Measurements from ENCODE around the gene EPS8.

EPS8 gene

GRCh38 chr12:15592934-15593333, 196.3 kb downstream of the EPS8 start:
- DNase-seq (ENCODE audit: low spot score): no peak
- Histone ChIP-seq H2BK5ac (ENCODE audit: low read length) (no peak overlapping the region), H3K14ac (ENCODE audit: low read length) (no peak overlapping the region), H2BK12ac (ENCODE audit: low read length) (no peak overlapping the region), H3K4me2 (ENCODE audit: insufficient read depth, low read length, poor library complexity, severe bottlenecking) (no peak overlapping the region), H2BK15ac (ENCODE audit: low read length) (no peak overlapping the region), H3K27ac (replicated peaks; ENCODE audit: low read length) (no peak overlapping the region), H3K4ac (ENCODE audit: low read length) (no peak overlapping the region), H3K18ac (ENCODE audit: low read length) (no peak overlapping the region), H3K9ac (ENCODE audit: low read depth, low read length, poor library complexity) (no peak overlapping the region), H3K4me3 (ENCODE audit: low read length in 2 of 2) (no peak overlapping the region), H3K36me3 (replicated peaks in 1 of 2; ENCODE audit: control insufficient read depth in 2 of 2, insufficient read depth in 2 of 2, low read length in 2 of 2) (no peaks in the 10 kb centered on the region), H2AK5ac (ENCODE audit: low read depth, low read length) (no peak overlapping the region), H3K4me1 (ENCODE audit: control insufficient read depth in 2 of 2, insufficient read depth in 1 of 2, low read depth in 1 of 2, low read length in 2 of 2) (no peaks in the 10 kb centered on the region), H3K27me3 (ENCODE audit: control insufficient read depth in 3 of 3, insufficient read depth in 3 of 3, low read depth in 1 of 3, low read length in 3 of 3) (no peaks in the 10 kb centered on the region), H4K8ac (ENCODE audit: low read depth, low read length) (no peak overlapping the region), H3K9me3 (replicated peaks in 1 of 2; ENCODE audit: control insufficient read depth in 2 of 2, insufficient read depth in 1 of 2, low read depth in 1 of 2, low read length in 2 of 2) (no peaks in the 10 kb centered on the region), H2AFZ (ENCODE audit: low read length) (no peak overlapping the region), H3K23ac (ENCODE audit: low read depth, low read length, poor library complexity) (no peak overlapping the region), H3K79me1 (ENCODE audit: low read depth, low read length) (no peaks in the 10 kb centered on the region), H4K91ac (ENCODE audit: low read depth, low read length, poor library complexity) (no peak overlapping the region), H2BK120ac (ENCODE audit: low read depth, low read length) (no peak overlapping the region)
- WGBS, 2 donors (ENCODE audit: extremely low coverage in 2 of 2, insufficient read length in 2 of 2, insufficient replicate concordance in 1 of 2): no CpG with 5 or more reads among the region's 4 CpGs

DNA sequence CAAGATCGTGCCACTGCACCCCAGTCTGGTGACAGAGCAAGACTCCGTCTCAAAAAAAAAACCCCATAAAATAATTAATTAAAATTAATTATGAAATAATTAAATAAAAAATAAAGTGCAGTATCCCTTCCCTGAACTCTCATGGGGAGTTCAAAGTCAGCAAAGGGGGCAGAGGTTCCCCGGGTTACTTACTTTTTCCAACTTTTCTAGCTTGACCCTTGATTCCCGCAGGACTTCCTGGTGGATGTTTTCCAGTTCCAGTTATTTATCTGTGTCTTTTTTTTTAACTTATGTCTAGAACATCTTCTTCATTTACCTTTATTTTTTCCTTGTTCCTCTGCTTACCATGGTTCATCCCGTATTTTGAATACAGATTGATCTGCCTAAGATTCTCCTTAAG, 197.4 kb downstream of the EPS8 start:
- H2BK12ac ChIP-seq (ENCODE audit: low read length): no peak overlapping the region
- H2AFZ ChIP-seq (ENCODE audit: low read length): no peak overlapping the region
- no peak overlapping the region for H3K18ac ChIP-seq (ENCODE audit: low read length)
- H2BK15ac ChIP-seq (ENCODE audit: low read length): no peak overlapping the region
- H3K27ac ChIP-seq (replicated peaks; ENCODE audit: low read length): no peak overlapping the region
- no peak overlapping the region for H3K4me2 ChIP-seq (ENCODE audit: insufficient read depth, low read length, poor library complexity, severe bottlenecking)
- no peak overlapping the region for H2BK5ac ChIP-seq (ENCODE audit: low read length)
- DNase-seq (ENCODE audit: low spot score): no peak
- no peaks in the 10 kb centered on the region for H3K79me1 ChIP-seq (ENCODE audit: low read depth, low read length)
- H3K23ac ChIP-seq (ENCODE audit: low read depth, low read length, poor library complexity): no peak overlapping the region
- no peak overlapping the region for H3K4me3 ChIP-seq (ENCODE audit: low read length in 2 of 2)
- H3K9ac ChIP-seq (ENCODE audit: low read depth, low read length, poor library complexity): no peak overlapping the region
- H4K8ac ChIP-seq (ENCODE audit: low read depth, low read length): no peak overlapping the region
- WGBS, 2 donors (ENCODE audit: extremely low coverage in 2 of 2, insufficient read length in 2 of 2, insufficient replicate concordance in 1 of 2): no CpG with 5 or more reads among the region's 5 CpGs
- H4K91ac ChIP-seq (ENCODE audit: low read depth, low read length, poor library complexity): no peak overlapping the region
- H3K9me3 ChIP-seq (replicated peaks in 1 of 2; ENCODE audit: control insufficient read depth in 2 of 2, insufficient read depth in 1 of 2, low read depth in 1 of 2, low read length in 2 of 2): no peaks in the 10 kb centered on the region
- H2BK120ac ChIP-seq (ENCODE audit: low read depth, low read length): no peak overlapping the region
- H3K27me3 ChIP-seq (ENCODE audit: control insufficient read depth in 3 of 3, insufficient read depth in 3 of 3, low read depth in 1 of 3, low read length in 3 of 3): peaks cover 0 to 1% (median 0%) of the 10 kb centered on the region in 3 experiments
- H2AK5ac ChIP-seq (ENCODE audit: low read depth, low read length): no peak overlapping the region
- H3K14ac ChIP-seq (ENCODE audit: low read length): no peak overlapping the region
- H3K4ac ChIP-seq (ENCODE audit: low read length): no peak overlapping the region
- no peaks in the 10 kb centered on the region for H3K4me1 ChIP-seq (ENCODE audit: control insufficient read depth in 2 of 2, insufficient read depth in 1 of 2, low read depth in 1 of 2, low read length in 2 of 2)
- H3K36me3 ChIP-seq (replicated peaks in 1 of 2; ENCODE audit: control insufficient read depth in 2 of 2, insufficient read depth in 2 of 2, low read length in 2 of 2): no peaks in the 10 kb centered on the region

GRCh38 chr12:15590180-15590826, 198.9 kb downstream of the EPS8 start:
- H4K91ac ChIP-seq (ENCODE audit: low read depth, low read length, poor library complexity): no peak overlapping the region
- peak overlapping the region; percentile 2 for H3K18ac ChIP-seq (ENCODE audit: low read length)
- H4K8ac ChIP-seq (ENCODE audit: low read depth, low read length): no peak overlapping the region
- WGBS, 2 donors (ENCODE audit: extremely low coverage in 2 of 2, insufficient read length in 2 of 2, insufficient replicate concordance in 1 of 2): no CpG with 5 or more reads among the region's 16 CpGs
- no peak overlapping the region for H3K9ac ChIP-seq (ENCODE audit: low read depth, low read length, poor library complexity)
- no peaks in the 10 kb centered on the region for H3K36me3 ChIP-seq (replicated peaks in 1 of 2; ENCODE audit: control insufficient read depth in 2 of 2, insufficient read depth in 2 of 2, low read length in 2 of 2)
- H3K4me1 ChIP-seq (ENCODE audit: control insufficient read depth in 2 of 2, insufficient read depth in 1 of 2, low read depth in 1 of 2, low read length in 2 of 2): peaks cover 0 to 2% of the 10 kb centered on the region in 2 donors
- H2AFZ ChIP-seq (ENCODE audit: low read length): peak overlapping the region; percentile 91
- H2BK5ac ChIP-seq (ENCODE audit: low read length): no peak overlapping the region
- H3K14ac ChIP-seq (ENCODE audit: low read length): no peak overlapping the region
- H3K4ac ChIP-seq (ENCODE audit: low read length): no peak overlapping the region
- no peak overlapping the region for H3K4me3 ChIP-seq (ENCODE audit: low read length in 2 of 2)
- no peak overlapping the region for H3K4me2 ChIP-seq (ENCODE audit: insufficient read depth, low read length, poor library complexity, severe bottlenecking)
- peak; percentile 59 for DNase-seq (ENCODE audit: low spot score)
- H2BK12ac ChIP-seq (ENCODE audit: low read length): no peak overlapping the region
- H2BK15ac ChIP-seq (ENCODE audit: low read length): no peak overlapping the region
- H2AK5ac ChIP-seq (ENCODE audit: low read depth, low read length): no peak overlapping the region
- no peak overlapping the region for H2BK120ac ChIP-seq (ENCODE audit: low read depth, low read length)
- peaks cover 0 to 3% (median 0%) of the 10 kb centered on the region in 3 experiments for H3K27me3 ChIP-seq (ENCODE audit: control insufficient read depth in 3 of 3, insufficient read depth in 3 of 3, low read depth in 1 of 3, low read length in 3 of 3)
- no peaks in the 10 kb centered on the region for H3K79me1 ChIP-seq (ENCODE audit: low read depth, low read length)
- H3K23ac ChIP-seq (ENCODE audit: low read depth, low read length, poor library complexity): no peak overlapping the region
- H3K9me3 ChIP-seq (replicated peaks in 1 of 2; ENCODE audit: control insufficient read depth in 2 of 2, insufficient read depth in 1 of 2, low read depth in 1 of 2, low read length in 2 of 2): no peaks in the 10 kb centered on the region
- no peak overlapping the region for H3K27ac ChIP-seq (replicated peaks; ENCODE audit: low read length)

- H2BK5ac ChIP-seq (ENCODE audit: low read length): no peak overlapping the region
- no peak overlapping the region for H3K4me3 ChIP-seq (ENCODE audit: low read length in 2 of 2)
- H3K23ac ChIP-seq (ENCODE audit: low read depth, low read length, poor library complexity): no peak overlapping the region
- H2BK120ac ChIP-seq (ENCODE audit: low read depth, low read length): no peak overlapping the region
- no peak overlapping the region for H3K27ac ChIP-seq (replicated peaks; ENCODE audit: low read length)
- H4K91ac ChIP-seq (ENCODE audit: low read depth, low read length, poor library complexity): no peak overlapping the region
- no peak overlapping the region for H3K14ac ChIP-seq (ENCODE audit: low read length)
- no peak for DNase-seq (ENCODE audit: low spot score)
- peaks cover 0 to 2% of the 10 kb centered on the region in 2 donors for H3K4me1 ChIP-seq (ENCODE audit: control insufficient read depth in 2 of 2, insufficient read depth in 1 of 2, low read depth in 1 of 2, low read length in 2 of 2)
- WGBS, 2 donors (ENCODE audit: extremely low coverage in 2 of 2, insufficient read length in 2 of 2, insufficient replicate concordance in 1 of 2): no CpG with 5 or more reads among the region's 8 CpGs
- no peak overlapping the region for H3K18ac ChIP-seq (ENCODE audit: low read length)
- no peaks in the 10 kb centered on the region for H3K36me3 ChIP-seq (replicated peaks in 1 of 2; ENCODE audit: control insufficient read depth in 2 of 2, insufficient read depth in 2 of 2, low read length in 2 of 2)
- no peak overlapping the region for H4K8ac ChIP-seq (ENCODE audit: low read depth, low read length)
- no peaks in the 10 kb centered on the region for H3K9me3 ChIP-seq (replicated peaks in 1 of 2; ENCODE audit: control insufficient read depth in 2 of 2, insufficient read depth in 1 of 2, low read depth in 1 of 2, low read length in 2 of 2)
- H3K27me3 ChIP-seq (ENCODE audit: control insufficient read depth in 3 of 3, insufficient read depth in 3 of 3, low read depth in 1 of 3, low read length in 3 of 3): peaks cover 0 to 3% (median 0%) of the 10 kb centered on the region in 3 experiments
- no peak overlapping the region for H3K9ac ChIP-seq (ENCODE audit: low read depth, low read length, poor library complexity)
- H2AFZ ChIP-seq (ENCODE audit: low read length): no peak overlapping the region
- H2BK15ac ChIP-seq (ENCODE audit: low read length): no peak overlapping the region
- no peaks in the 10 kb centered on the region for H3K79me1 ChIP-seq (ENCODE audit: low read depth, low read length)
- H3K4ac ChIP-seq (ENCODE audit: low read length): no peak overlapping the region
- H3K4me2 ChIP-seq (ENCODE audit: insufficient read depth, low read length, poor library complexity, severe bottlenecking): no peak overlapping the region
- no peak overlapping the region for H2BK12ac ChIP-seq (ENCODE audit: low read length)
- no peak overlapping the region for H2AK5ac ChIP-seq (ENCODE audit: low read depth, low read length)
Measured at GRCh38 chr12:15589328-15590032, 199.7 kb downstream of the EPS8 start.

All from neuronal stem cell (in vitro differentiated cells).